A673 (cell line): ENCODE measurements around the gene CYS1. TPM values are rescaled to one million over a fixed set of nuclear protein-coding genes. Genes with fewer than 3 reads are reported as not detected.

Source experiments
- BruUV-seq: library from RNA; stranded (reverse); fragments of 400-500 nt; replicated peaks from 2 replicates; lab custom pipeline; 2021; lab: Mats Ljungman, UMichigan
- CTCF ChIA-PET: fragments of 300-600 bp; sonication (Branson Sonifier 250); formaldehyde crosslinking; loops from one replicate; lab custom pipeline; 2022; ENCODE audit warnings: antibody characterized with exemption; lab: Charles Lee
- POLR2A ChIA-PET: fragments of 300-600 bp; sonication (Branson Sonifier 250); formaldehyde crosslinking; loops from one replicate; lab custom pipeline; 2022; ENCODE audit warnings: antibody characterized with exemption; ENCODE audit not compliant: low non-redundant PET; lab: Charles Lee
- DNase-seq: peaks from one replicate; pipeline ENCODE4 v3.0.0-alpha.2; 2015; ENCODE audit warnings: low spot score
- H3K27ac ChIP-seq: fragments of 200-600 bp; sonication (generic); 2 replicates; pipeline ENCODE4 v1.5.1; 2016; ENCODE audit warnings: mixed run types, low read depth, mild to moderate bottlenecking, mixed read lengths, antibody characterized with exemption, low read length; ENCODE audit not compliant: poor library complexity, severe bottlenecking
- H3K27me3 ChIP-seq: fragments of 200-600 bp; sonication (generic); replicated peaks from 2 replicates; pipeline ENCODE4 v1.6.1; 2017; ENCODE audit warnings: mixed run types, low read depth, mild to moderate bottlenecking, mixed read lengths, antibody characterized with exemption, low read length; ENCODE audit not compliant: insufficient read depth, poor library complexity
- H3K36me3 ChIP-seq: fragments of 200-600 bp; sonication (generic); 2 replicates; pipeline ENCODE4 v1.6.1; 2016; ENCODE audit warnings: mixed run types, mild to moderate bottlenecking, mixed read lengths, antibody characterized with exemption, low read length; ENCODE audit not compliant: insufficient read depth, poor library complexity, severe bottlenecking
- H3K4me1 ChIP-seq: fragments of 200-600 bp; sonication (generic); 2 replicates; pipeline ENCODE4 v1.6.1; 2017; ENCODE audit warnings: mixed run types, mild to moderate bottlenecking, mixed read lengths, antibody characterized with exemption, low read length; ENCODE audit not compliant: insufficient read depth, poor library complexity, severe bottlenecking
- H3K4me3 ChIP-seq: fragments of 200-600 bp; sonication (generic); 2 replicates; pipeline ENCODE4 v1.5.1; 2016; ENCODE audit warnings: low read depth, mixed run types, mild to moderate bottlenecking, mixed read lengths, low read length; ENCODE audit not compliant: poor library complexity, severe bottlenecking
- H3K9me3 ChIP-seq: fragments of 200-600 bp; sonication (generic); 2 replicates; pipeline ENCODE4 v1.6.1; 2016; ENCODE audit warnings: mixed run types, low read depth, mild to moderate bottlenecking, mixed read lengths, antibody characterized with exemption, low read length; ENCODE audit not compliant: poor library complexity, severe bottlenecking
- EZH2 ChIP-seq: fragments of 200-600 bp; sonication (generic); IDR thresholded peaks from 2 replicates; pipeline ENCODE4 v1.6.1; 2017; ENCODE audit warnings: borderline replicate concordance, low read depth, mild to moderate bottlenecking, mixed read lengths, antibody characterized with exemption, low read length; ENCODE audit not compliant: poor library complexity, severe bottlenecking
- intact Hi-C: fragments of 100-400 bp; cut with micrococcal nuclease; formaldehyde crosslinking; loops from one replicate; pipeline ENCODE4 v1.10.0; 2022; ENCODE audit not compliant: unreplicated experiment
- total RNA-seq: library from RNA; stranded (reverse); gene quantifications from 2 replicates; pipeline ENCODE4 v1.2.3, GENCODE V29; 2021
- TF ChIP-seq, protein P1 (sequence below): fragments of 300-800, 200-600 bp; sonication (generic); conservative IDR thresholded peaks from 2 replicates; pipeline ENCODE4 v1.5.1; 2017; ENCODE audit warnings: low read depth, mild to moderate bottlenecking, antibody characterized with exemption, low read length, moderate library complexity, mixed read lengths

The CYS1 gene
- total RNA-seq, 1 experiment from 2014 or later: not detected

DNA sequence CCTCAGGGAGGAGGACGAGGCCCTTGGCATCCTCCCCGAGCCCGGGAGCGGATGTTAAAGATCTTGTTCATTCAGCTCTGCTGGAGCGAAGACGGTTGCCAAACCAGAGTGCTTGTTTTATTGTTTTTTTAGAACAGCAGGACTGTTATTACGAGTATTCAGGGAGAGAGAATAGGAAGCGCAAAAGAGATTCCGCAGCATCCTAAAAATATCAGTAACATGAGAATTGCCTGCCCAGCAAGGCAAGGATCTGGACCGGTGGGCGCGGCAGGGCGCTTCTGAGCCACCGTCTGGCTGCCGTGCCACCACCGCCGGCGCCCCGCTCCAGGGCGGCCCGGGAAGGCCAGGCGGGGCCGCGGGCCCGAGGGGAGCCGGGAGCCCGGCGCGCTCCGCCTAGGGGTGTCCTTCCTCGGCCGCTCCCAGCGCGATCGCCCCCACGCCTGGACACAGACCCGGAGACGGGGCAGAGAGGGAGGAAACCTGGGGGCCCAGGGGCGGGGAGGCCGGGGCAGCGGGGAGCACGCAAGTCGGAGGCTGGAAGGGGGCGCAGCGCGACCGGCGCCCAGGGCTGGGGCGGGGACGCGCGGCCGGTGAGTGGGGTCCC, 843 bp downstream of the CYS1 start:
- peak; percentile 70 for DNase-seq
- peak; percentile 96 for TF ChIP-seq EZH2
- TF ChIP-seq, protein P1, sequence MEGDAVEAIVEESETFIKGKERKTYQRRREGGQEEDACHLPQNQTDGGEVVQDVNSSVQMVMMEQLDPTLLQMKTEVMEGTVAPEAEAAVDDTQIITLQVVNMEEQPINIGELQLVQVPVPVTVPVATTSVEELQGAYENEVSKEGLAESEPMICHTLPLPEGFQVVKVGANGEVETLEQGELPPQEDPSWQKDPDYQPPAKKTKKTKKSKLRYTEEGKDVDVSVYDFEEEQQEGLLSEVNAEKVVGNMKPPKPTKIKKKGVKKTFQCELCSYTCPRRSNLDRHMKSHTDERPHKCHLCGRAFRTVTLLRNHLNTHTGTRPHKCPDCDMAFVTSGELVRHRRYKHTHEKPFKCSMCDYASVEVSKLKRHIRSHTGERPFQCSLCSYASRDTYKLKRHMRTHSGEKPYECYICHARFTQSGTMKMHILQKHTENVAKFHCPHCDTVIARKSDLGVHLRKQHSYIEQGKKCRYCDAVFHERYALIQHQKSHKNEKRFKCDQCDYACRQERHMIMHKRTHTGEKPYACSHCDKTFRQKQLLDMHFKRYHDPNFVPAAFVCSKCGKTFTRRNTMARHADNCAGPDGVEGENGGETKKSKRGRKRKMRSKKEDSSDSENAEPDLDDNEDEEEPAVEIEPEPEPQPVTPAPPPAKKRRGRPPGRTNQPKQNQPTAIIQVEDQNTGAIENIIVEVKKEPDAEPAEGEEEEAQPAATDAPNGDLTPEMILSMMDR: no peak
- Histone ChIP-seq H3K4me3 (peak overlapping the region; percentile 48), H3K36me3 (no peaks in the 10 kb centered on the region), H3K27ac (no peak overlapping the region), H3K4me1 (peaks cover 9% of the 10 kb centered on the region), H3K9me3 (no peaks in the 10 kb centered on the region), H3K27me3 (peaks cover 91% of the 10 kb centered on the region)
- POLR2A ChIA-PET: interaction anchor here (0.7 kb wide), 1 partner anchor 8 kb away, joined by 3 read pairs; no protein-coding TSS in a partner anchor
- intact Hi-C loops: loop anchor here (10.0 kb wide), 1 partner anchor 585 kb away; no protein-coding TSS in a partner anchor
- no TSS peak for BruUV-seq
- CTCF ChIA-PET: interaction anchor here (0.9 kb wide), 1 partner anchor 18 kb away, joined by 3 read pairs; no protein-coding TSS in a partner anchor

DNA sequence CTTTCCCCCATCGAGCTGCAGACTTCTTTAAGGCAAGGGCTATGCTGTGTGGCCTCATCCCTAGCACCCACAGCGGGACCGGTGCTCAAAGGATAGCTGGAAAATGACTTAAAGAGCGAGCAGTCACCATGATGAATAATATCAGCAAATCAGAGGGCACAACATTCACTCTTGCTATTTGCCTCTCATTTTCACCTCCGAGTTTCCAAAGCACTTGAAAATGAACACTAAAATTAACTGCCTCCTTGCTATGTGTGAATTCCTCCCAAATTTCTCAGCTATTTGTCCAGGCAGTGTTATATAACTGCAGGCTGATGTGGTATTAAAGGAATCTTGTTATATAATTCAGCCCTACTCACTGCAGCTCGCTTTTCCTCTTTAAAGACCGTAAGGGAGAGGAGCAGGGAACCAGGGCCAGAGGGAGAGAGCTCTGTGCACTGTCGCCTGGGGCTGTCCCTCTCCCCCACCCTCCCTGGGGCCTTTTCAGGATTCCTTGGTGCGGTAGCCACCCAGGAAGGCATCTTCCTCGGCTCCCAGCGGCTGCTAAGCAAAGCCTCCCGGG, 1.4 kb downstream of the CYS1 start:
- no peaks in the 10 kb centered on the region for H3K9me3 ChIP-seq
- peaks cover 85% of the 10 kb centered on the region for H3K27me3 ChIP-seq
- H3K27ac ChIP-seq: no peak overlapping the region
- CTCF ChIA-PET: interaction anchor here (0.9 kb wide), 1 partner anchor 18 kb away, joined by 3 read pairs; no protein-coding TSS in a partner anchor
- POLR2A ChIA-PET: interaction anchor here (0.7 kb wide), 1 partner anchor 9 kb away, joined by 3 read pairs; no protein-coding TSS in a partner anchor
- H3K4me1 ChIP-seq: peaks cover 9% of the 10 kb centered on the region
- no TSS peak for BruUV-seq
- H3K36me3 ChIP-seq: no peaks in the 10 kb centered on the region
- no peak for DNase-seq
- intact Hi-C loops: loop anchor here (10.0 kb wide), 1 partner anchor 586 kb away; no protein-coding TSS in a partner anchor
- TF ChIP-seq, protein P1: no peak
- peak overlapping the region; percentile 48 for H3K4me3 ChIP-seq

DNA sequence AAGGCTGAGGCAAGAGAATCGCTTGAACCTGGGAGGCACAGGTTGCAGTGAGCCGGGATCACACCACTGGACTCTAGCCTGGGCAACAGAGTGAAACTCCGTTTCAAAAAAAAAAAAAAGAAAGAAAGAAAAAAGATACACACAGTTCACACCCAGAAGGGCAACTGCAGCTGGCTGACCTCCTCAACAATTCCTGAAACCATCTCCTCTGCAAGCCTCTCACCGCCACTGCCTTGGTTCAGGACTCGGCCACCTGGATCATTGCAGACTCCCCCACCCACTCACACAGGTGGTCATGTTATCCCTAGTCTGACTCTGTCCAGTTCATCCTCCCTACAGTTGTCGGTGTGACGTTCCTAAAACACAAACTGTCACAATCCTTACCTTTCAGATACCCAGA, 2.2 kb downstream of the CYS1 start:
- Histone ChIP-seq H3K4me1 (peaks cover 9% of the 10 kb centered on the region), H3K36me3 (no peaks in the 10 kb centered on the region), H3K4me3 (no peak overlapping the region), H3K9me3 (no peaks in the 10 kb centered on the region), H3K27ac (no peak overlapping the region), H3K27me3 (peaks cover 77% of the 10 kb centered on the region)
- intact Hi-C loops: loop anchor here (10.0 kb wide), 1 partner anchor 587 kb away; no protein-coding TSS in a partner anchor
- no peak for DNase-seq
- BruUV-seq: no TSS peak
- no peak for TF ChIP-seq EZH2
- TF ChIP-seq, protein P1: no peak
- ChIA-PET CTCF (no interaction called here), POLR2A (no interaction called here)
